K562 (cell line): ENCODE data around the gene GNAZ. TPM values are rescaled to one million over a fixed set of nuclear protein-coding genes. Genes with fewer than 3 reads are reported as not detected.

Experiments used
- ASH1L ChIP-seq: fragments of 450-650 bp; IDR thresholded peaks from 2 replicates; pipeline ENCODE4 v1.6.1; 2018; ENCODE audit warnings: borderline replicate concordance, mild to moderate bottlenecking, low read depth; ENCODE audit not compliant: partially characterized antibody
- CBFA2T3 ChIP-seq: fragments of 450-650 bp; IDR thresholded peaks from 2 replicates; pipeline ENCODE4 v1.6.1; 2017
- CBX3 ChIP-seq, 2 experiments: IDR thresholded peaks; 1 replicate in 1 of 2; 2 replicates in 1 of 2; pipeline ENCODE4 v1.6.1; 2012; ENCODE audit warnings: inconsistent platforms in 2 of 2, low read length in 2 of 2, borderline replicate concordance in 1 of 2, control low read depth in 1 of 2
- HSF4 ChIP-seq: fragments of 250-450 bp; sonication (Bioruptor Pico); IDR thresholded peaks from 2 replicates; pipeline ENCODE4 v2.1.2; 2022; ENCODE audit warnings: mild to moderate bottlenecking, moderate library complexity, borderline replicate concordance
- KDM2B ChIP-seq: fragments of 250-450 bp; sonication (Bioruptor Pico); IDR thresholded peaks from 2 replicates; pipeline ENCODE4 v1.8.0; 2021; ENCODE audit warnings: mild to moderate bottlenecking, moderate library complexity
- MBD2 ChIP-seq: sonication (generic); IDR thresholded peaks from 2 replicates; pipeline ENCODE4 v1.6.1; 2016; ENCODE audit warnings: low read depth, borderline replicate concordance
- NCOA6 ChIP-seq: fragments of 450-650 bp; IDR thresholded peaks from 2 replicates; pipeline ENCODE4 v1.6.1; 2017; ENCODE audit warnings: mild to moderate bottlenecking
- PHF21A ChIP-seq: fragments of 450-650 bp; IDR thresholded peaks from 2 replicates; pipeline ENCODE4 v1.6.1; 2017; ENCODE audit warnings: low read depth, borderline replicate concordance
- SIN3A ChIP-seq, 2 experiments: fragments of 150-350 bp in 1 of 2; IDR thresholded peaks; 2 replicates each; pipeline ENCODE4 v1.6.1; 2011 to 2016; ENCODE audit warnings: borderline replicate concordance in 2 of 2, low read depth in 2 of 2, low read length in 2 of 2, mild to moderate bottlenecking in 2 of 2, moderate library complexity in 2 of 2; ENCODE audit not compliant: control insufficient read depth in 1 of 2
- SMC3 ChIP-seq: conservative IDR thresholded peaks from 2 replicates; pipeline ENCODE4 v1.6.1; 2011; ENCODE audit warnings: low read depth, low read length, improper control_type of control experiment; ENCODE audit not compliant: insufficient read depth
- TEAD1 ChIP-seq, 2 experiments: fragments of 450-650 bp in 1 of 2; sonication (generic) in 1 of 2; formaldehyde crosslinking; IDR thresholded peaks; 2 replicates each; pipeline versions ENCODE4 v1.4.0 to v1.8.0; 2020 to 2022; ENCODE audit warnings: mild to moderate bottlenecking in 2 of 2, missing genetic modification reagents in 1 of 2
- TFAM ChIP-seq: fragments of 250-450 bp; sonication (Bioruptor Pico); conservative IDR thresholded peaks from 2 replicates; pipeline ENCODE4 v1.5.0; 2021; ENCODE audit warnings: mild to moderate bottlenecking, moderate library complexity
- ZBTB7A ChIP-seq: IDR thresholded peaks from 2 replicates; pipeline ENCODE4 v1.6.1; 2011; ENCODE audit warnings: low read depth, mild to moderate bottlenecking, low read length, moderate library complexity, borderline replicate concordance; ENCODE audit not compliant: control insufficient read depth
- ZNF316 ChIP-seq: fragments of 450-650 bp; IDR thresholded peaks from 2 replicates; pipeline ENCODE4 v1.6.1; 2016
- ZNF77 ChIP-seq: fragments of 250-450 bp; sonication (Bioruptor Pico); IDR thresholded peaks from 2 replicates; pipeline ENCODE4 v1.5.0; 2020
- polyA plus RNA-seq, 8 experiments: library from polyadenylated mRNA; depleted of rRNA in 4 of 8; stranded (reverse) in 5 of 8; unstranded in 3 of 8; fragments of >200 nt; fragmentation: Nextera tagmentation in 2 of 8; fragmentation: Illumina TruSeq in 1 of 8; extraction: Ambion mirVana in 2 of 8; extraction: Trizol in 1 of 8; gene quantifications; 2 replicates each; pipeline versions ENCODE4 v1.2.1 to v1.2.3, GENCODE V29; 2011 to 2014; ENCODE audit warnings: inconsistent platforms in 1 of 8, missing spikeins in 1 of 8
- total RNA-seq, 7 experiments: library from RNA; depleted of rRNA in 6 of 7; stranded (reverse); fragments of >200 nt in 6 of 7; fragmentation: Illumina TruSeq in 2 of 7; extraction: Trizol in 2 of 7; gene quantifications; 2 replicates each; pipeline versions ENCODE4 v1.2.1 to v1.2.3, GENCODE V29; 2011 to 2021; ENCODE audit warnings: low replicate concordance in 1 of 7
- TF ChIP-seq, protein P1 (sequence below): fragments of 450-650 bp; formaldehyde crosslinking; IDR thresholded peaks from 2 replicates; pipeline ENCODE4 v1.4.0; 2022; ENCODE audit warnings: missing genetic modification characterization
- TF ChIP-seq, protein P2 (sequence below): fragments of 250-450 bp; sonication (Bioruptor Pico); IDR thresholded peaks from 2 replicates; pipeline ENCODE4 v1.9.0; 2021; ENCODE audit warnings: mild to moderate bottlenecking
- TF ChIP-seq, protein P3 (sequence below): IDR thresholded peaks from 2 replicates; pipeline ENCODE4 v1.6.1; 2016; ENCODE audit warnings: missing genetic modification characterization, missing compliant biosample characterization
- TF ChIP-seq, protein P4 (sequence below): fragments of 250-450 bp; sonication (Bioruptor Pico); IDR thresholded peaks from 2 replicates; pipeline ENCODE4 v1.8.0; 2021; ENCODE audit warnings: borderline replicate concordance, mild to moderate bottlenecking, moderate library complexity; ENCODE audit not compliant: poor library complexity, severe bottlenecking
- TF ChIP-seq, protein P5 (sequence below): fragments of 250-450 bp; sonication (Bioruptor Pico); IDR thresholded peaks from 2 replicates; pipeline ENCODE4 v1.8.0; 2021; ENCODE audit warnings: mild to moderate bottlenecking, moderate library complexity
- TF ChIP-seq, protein P6 (sequence below): fragments of 450-650 bp; IDR thresholded peaks from 2 replicates; pipeline ENCODE4 v1.6.1; 2016; ENCODE audit warnings: mild to moderate bottlenecking

The GNAZ gene
- total and polyA plus RNA-seq, 9 of the 15 experiments (the other 6 are each of a cell fraction or from before 2014, with no cell fraction given) = 0.04 to 0.22 (median 0.13) TPM; not detected in 3

DNA sequence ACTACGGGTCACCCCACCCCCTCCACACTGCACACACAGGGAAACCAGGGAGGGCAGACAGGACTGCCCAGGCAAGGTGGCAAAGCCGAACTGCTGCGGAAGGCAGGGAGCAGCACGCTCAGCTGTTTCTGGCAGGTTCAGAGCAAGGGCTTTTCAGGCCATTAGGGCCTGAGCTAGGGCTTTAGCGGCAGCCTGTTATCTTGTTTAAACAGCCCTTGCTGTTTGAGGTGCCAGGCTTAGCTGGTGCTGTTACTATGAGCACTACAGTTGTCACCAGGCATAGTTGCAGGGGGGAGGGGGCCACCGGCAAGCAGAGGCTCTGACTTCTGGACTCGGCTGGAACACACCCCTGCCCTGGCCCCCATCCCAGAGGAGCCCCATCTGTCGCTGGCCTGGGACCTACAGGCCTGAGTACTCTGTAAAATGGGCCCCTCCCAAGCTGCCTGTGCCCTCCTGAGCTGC is 36.6 kb downstream of the GNAZ start (continued):
- TF ChIP-seq MBD2 (no peak), PHF21A (no peak; the same call in 1 of the 2 replicates), HSF4 (no peak), TFAM (CRISPR knock-in tag) (no peak), ZNF77 (CRISPR knock-in tag) (no peak), KDM2B (peak; percentile 68; the same call in 1 of the 2 replicates), ASH1L (no peak), NCOA6 (no peak), SIN3A (IDR thresholded peaks at IDR 0.05; ENCODE audit: borderline replicate concordance in 2 of 2, control insufficient read depth in 1 of 2, low read depth in 2 of 2, low read length in 2 of 2) (peak in 1 of 2 experiments; percentile 2; a peak in 1 of 4 replicates), SMC3 (no peak; the same call in 1 of the 2 replicates), ZNF316 (no peak), CBFA2T3 (peak; percentile 86), ZBTB7A (peak; percentile 25; the same call in 1 of the 2 replicates), TEAD1 (CRISPR knock-in tag; IDR thresholded peaks at IDR 0.05) (no peak), CBX3 (IDR thresholded peaks at IDR 0.05; ENCODE audit: borderline replicate concordance in 1 of 2, low read length in 2 of 2) (peak in 1 of 2 experiments; percentile 92; a peak in 2 of 3 replicates)
- TF ChIP-seq, protein P1, sequence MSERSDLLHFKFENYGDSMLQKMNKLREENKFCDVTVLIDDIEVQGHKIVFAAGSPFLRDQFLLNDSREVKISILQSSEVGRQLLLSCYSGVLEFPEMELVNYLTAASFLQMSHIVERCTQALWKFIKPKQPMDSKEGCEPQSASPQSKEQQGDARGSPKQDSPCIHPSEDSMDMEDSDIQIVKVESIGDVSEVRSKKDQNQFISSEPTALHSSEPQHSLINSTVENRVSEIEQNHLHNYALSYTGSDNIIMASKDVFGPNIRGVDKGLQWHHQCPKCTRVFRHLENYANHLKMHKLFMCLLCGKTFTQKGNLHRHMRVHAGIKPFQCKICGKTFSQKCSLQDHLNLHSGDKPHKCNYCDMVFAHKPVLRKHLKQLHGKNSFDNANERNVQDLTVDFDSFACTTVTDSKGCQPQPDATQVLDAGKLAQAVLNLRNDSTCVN (CRISPR knock-in tag) = no peak
- TF ChIP-seq, protein P2, sequence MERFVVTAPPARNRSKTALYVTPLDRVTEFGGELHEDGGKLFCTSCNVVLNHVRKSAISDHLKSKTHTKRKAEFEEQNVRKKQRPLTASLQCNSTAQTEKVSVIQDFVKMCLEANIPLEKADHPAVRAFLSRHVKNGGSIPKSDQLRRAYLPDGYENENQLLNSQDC = no peak
- TF ChIP-seq, protein P3, sequence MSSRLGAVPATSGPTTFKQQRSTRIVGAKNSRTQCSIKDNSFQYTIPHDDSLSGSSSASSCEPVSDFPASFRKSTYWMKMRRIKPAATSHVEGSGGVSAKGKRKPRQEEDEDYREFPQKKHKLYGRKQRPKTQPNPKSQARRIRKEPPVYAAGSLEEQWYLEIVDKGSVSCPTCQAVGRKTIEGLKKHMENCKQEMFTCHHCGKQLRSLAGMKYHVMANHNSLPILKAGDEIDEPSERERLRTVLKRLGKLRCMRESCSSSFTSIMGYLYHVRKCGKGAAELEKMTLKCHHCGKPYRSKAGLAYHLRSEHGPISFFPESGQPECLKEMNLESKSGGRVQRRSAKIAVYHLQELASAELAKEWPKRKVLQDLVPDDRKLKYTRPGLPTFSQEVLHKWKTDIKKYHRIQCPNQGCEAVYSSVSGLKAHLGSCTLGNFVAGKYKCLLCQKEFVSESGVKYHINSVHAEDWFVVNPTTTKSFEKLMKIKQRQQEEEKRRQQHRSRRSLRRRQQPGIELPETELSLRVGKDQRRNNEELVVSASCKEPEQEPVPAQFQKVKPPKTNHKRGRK (tag) = no peak
- TF ChIP-seq, protein P4, sequence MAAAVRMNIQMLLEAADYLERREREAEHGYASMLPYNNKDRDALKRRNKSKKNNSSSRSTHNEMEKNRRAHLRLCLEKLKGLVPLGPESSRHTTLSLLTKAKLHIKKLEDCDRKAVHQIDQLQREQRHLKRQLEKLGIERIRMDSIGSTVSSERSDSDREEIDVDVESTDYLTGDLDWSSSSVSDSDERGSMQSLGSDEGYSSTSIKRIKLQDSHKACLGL (CRISPR knock-in tag) = peak; percentile 17
- TF ChIP-seq, protein P5, sequence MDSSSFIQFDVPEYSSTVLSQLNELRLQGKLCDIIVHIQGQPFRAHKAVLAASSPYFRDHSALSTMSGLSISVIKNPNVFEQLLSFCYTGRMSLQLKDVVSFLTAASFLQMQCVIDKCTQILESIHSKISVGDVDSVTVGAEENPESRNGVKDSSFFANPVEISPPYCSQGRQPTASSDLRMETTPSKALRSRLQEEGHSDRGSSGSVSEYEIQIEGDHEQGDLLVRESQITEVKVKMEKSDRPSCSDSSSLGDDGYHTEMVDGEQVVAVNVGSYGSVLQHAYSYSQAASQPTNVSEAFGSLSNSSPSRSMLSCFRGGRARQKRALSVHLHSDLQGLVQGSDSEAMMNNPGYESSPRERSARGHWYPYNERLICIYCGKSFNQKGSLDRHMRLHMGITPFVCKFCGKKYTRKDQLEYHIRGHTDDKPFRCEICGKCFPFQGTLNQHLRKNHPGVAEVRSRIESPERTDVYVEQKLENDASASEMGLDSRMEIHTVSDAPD (CRISPR knock-in tag) = no peak
- TF ChIP-seq, protein P6, sequence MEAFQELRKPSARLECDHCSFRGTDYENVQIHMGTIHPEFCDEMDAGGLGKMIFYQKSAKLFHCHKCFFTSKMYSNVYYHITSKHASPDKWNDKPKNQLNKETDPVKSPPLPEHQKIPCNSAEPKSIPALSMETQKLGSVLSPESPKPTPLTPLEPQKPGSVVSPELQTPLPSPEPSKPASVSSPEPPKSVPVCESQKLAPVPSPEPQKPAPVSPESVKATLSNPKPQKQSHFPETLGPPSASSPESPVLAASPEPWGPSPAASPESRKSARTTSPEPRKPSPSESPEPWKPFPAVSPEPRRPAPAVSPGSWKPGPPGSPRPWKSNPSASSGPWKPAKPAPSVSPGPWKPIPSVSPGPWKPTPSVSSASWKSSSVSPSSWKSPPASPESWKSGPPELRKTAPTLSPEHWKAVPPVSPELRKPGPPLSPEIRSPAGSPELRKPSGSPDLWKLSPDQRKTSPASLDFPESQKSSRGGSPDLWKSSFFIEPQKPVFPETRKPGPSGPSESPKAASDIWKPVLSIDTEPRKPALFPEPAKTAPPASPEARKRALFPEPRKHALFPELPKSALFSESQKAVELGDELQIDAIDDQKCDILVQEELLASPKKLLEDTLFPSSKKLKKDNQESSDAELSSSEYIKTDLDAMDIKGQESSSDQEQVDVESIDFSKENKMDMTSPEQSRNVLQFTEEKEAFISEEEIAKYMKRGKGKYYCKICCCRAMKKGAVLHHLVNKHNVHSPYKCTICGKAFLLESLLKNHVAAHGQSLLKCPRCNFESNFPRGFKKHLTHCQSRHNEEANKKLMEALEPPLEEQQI = no peak
